WERI-Rb-1 (cell line): ENCODE results near the gene FUCA2.

Experiments
- DNase-seq: peaks from one replicate; pipeline ENCODE4 v3.0.0-alpha.2; 2020
- H3K27ac ChIP-seq: fragments of 250-450 bp; sonication (Bioruptor Pico); 2 replicates; pipeline ENCODE4 v1.5.1; 2020; ENCODE audit warnings: mild to moderate bottlenecking, moderate library complexity
- H3K27me3 ChIP-seq: fragments of 250-450 bp; sonication (Bioruptor Pico); 2 replicates; pipeline ENCODE4 v1.5.1; 2021; ENCODE audit warnings: mild to moderate bottlenecking, low read depth, moderate library complexity; ENCODE audit not compliant: insufficient read depth, severe bottlenecking
- H3K36me3 ChIP-seq: fragments of 250-450 bp; sonication (Bioruptor Pico); 2 replicates; pipeline ENCODE4 v1.5.1; 2020; ENCODE audit warnings: mild to moderate bottlenecking, moderate library complexity
- H3K4me3 ChIP-seq: 2 replicates; pipeline ENCODE4 v1.5.1; 2011; ENCODE audit warnings: low read depth, mild to moderate bottlenecking, control low read depth, low read length
- H3K9me3 ChIP-seq: fragments of 250-450 bp; sonication (Bioruptor Pico); 2 replicates; pipeline ENCODE4 v1.5.1; 2021; ENCODE audit warnings: mild to moderate bottlenecking, moderate library complexity; ENCODE audit not compliant: severe bottlenecking
- TF ChIP-seq, protein P1 (sequence below): IDR thresholded peaks from 2 replicates; pipeline ENCODE4 v1.5.1; 2011; ENCODE audit warnings: low read depth, mild to moderate bottlenecking, control low read depth, inconsistent platforms, low read length

FUCA2 gene

DNA sequence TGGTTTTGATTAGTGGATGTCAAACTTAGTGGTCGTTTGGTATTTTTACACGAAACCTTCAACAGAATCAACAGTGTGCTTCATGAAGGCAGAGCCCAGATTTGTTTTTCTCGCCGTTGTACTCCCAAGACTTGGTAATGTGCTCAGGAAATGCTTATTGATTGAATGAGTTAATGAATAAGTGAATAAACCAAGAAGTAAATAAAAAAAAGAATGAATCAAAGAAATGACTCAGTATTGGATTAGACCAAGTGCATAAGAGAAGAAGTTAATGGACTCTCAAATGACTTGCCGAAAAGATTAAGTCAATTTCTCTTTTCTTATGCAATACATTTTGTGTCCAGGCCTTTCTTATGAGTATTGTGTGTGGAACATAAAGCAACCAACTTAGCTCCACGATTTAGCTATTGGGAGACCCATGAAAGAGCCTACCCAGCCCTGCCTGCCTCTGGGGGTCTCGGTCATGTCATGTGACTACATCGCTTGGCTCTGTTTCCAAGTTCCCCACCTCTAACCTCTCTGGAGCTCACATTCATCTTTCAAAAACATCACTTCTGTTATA lies 10.6 kb upstream of the FUCA2 start:
- no peaks in the 10 kb centered on the region for H3K36me3 ChIP-seq
- DNase-seq = no peak
- no peak overlapping the region for H3K27ac ChIP-seq
- TF ChIP-seq, protein P1, sequence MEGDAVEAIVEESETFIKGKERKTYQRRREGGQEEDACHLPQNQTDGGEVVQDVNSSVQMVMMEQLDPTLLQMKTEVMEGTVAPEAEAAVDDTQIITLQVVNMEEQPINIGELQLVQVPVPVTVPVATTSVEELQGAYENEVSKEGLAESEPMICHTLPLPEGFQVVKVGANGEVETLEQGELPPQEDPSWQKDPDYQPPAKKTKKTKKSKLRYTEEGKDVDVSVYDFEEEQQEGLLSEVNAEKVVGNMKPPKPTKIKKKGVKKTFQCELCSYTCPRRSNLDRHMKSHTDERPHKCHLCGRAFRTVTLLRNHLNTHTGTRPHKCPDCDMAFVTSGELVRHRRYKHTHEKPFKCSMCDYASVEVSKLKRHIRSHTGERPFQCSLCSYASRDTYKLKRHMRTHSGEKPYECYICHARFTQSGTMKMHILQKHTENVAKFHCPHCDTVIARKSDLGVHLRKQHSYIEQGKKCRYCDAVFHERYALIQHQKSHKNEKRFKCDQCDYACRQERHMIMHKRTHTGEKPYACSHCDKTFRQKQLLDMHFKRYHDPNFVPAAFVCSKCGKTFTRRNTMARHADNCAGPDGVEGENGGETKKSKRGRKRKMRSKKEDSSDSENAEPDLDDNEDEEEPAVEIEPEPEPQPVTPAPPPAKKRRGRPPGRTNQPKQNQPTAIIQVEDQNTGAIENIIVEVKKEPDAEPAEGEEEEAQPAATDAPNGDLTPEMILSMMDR = no peak
- H3K4me3 ChIP-seq = no peak overlapping the region
- no peaks in the 10 kb centered on the region for H3K9me3 ChIP-seq
- H3K27me3 ChIP-seq = no peaks in the 10 kb centered on the region

DNA sequence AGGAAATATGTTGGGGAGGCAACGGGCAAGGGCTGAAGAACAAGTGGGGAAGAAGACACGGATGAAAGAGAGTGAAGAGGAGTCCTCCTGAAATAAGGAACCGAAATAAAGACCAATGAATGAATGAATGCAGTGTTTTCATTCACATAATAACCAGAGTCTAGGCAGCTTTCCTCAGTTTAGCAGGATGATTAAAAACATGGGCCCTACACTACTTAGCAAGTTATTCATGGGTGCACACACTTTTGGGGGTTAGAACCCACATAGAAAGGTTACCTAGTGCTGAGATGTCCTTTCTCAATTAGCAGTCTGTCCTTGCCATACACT lies 5.9 kb upstream of the FUCA2 start:
- TF ChIP-seq, protein P1 = no peak
- no peaks in the 10 kb centered on the region for H3K9me3 ChIP-seq
- DNase-seq = no peak
- no peak overlapping the region for H3K27ac ChIP-seq
- H3K36me3 ChIP-seq = no peaks in the 10 kb centered on the region
- H3K27me3 ChIP-seq = no peaks in the 10 kb centered on the region
- H3K4me3 ChIP-seq = no peak overlapping the region

DNA sequence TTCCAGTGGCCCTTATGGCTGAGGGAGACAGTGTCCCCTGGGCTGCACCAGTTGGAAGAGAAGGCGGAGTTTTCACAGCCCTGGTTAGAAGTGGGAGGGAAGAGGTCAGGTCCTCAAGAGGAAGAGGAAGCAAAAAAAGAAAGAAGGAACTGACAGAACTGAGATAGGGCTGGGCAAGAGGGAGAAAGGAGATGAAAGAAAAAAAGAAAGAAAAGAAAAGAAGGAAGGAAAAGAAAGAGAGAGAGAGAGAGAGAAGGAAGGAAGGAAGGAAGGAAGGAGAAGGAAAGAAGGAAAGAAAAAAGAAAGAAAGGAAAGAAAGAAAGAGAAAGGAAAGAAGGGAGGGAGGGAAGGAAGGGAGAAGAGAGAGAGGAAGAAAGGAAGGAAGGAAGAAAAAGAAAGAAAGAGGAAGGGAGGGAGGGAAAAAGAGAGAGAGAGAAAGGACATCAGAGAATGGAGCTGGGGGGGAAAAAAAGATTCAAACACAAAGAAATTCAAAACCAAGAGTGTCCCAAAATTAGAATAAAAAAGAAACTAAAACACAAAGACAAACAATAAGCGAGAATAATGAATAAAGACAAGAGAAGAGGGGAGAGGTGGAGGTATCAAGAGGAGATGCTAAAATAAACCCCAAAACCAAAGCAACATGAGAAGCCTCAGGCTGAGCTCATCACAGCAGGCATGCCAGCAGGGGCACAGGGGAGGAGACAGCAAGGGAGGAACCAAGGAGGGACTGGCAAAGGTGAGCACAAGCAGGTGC lies 5.3 kb upstream of the FUCA2 start:
- H3K36me3 ChIP-seq = no peaks in the 10 kb centered on the region
- DNase-seq = no peak
- H3K27me3 ChIP-seq = no peaks in the 10 kb centered on the region
- H3K9me3 ChIP-seq = no peaks in the 10 kb centered on the region
- no peak overlapping the region for H3K4me3 ChIP-seq
- no peak overlapping the region for H3K27ac ChIP-seq
- TF ChIP-seq, protein P1 = no peak

DNA sequence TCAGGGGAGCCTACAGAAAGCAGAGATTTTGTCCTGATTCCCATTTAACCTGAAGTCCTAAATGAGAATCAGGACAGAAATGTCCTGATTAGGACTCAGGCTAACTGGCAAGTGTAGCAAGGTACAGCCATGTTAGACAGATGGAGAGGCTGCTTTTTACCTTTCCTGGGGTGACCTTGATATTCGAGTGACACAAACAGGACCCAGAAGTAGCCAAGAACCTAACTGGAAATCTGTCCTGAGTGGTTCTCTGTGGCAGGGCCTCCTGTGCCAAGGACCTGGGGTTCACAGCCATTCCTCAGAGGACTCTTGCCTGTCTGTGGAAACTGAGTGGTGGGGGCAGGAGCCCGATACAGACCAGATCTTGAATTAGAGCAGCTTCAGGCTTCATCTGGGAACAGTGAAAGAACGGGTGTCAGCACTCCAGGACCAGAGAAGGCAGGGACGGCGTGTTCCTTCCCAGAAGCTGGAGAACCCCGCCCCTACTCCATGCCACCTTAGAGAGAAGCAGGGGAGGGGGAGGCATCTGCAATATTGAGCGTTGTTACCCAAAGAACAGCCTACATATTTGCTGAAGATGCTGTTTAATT lies 4.3 kb upstream of the FUCA2 start:
- Histone ChIP-seq H3K4me3 (no peak overlapping the region), H3K27me3 (no peaks in the 10 kb centered on the region), H3K36me3 (no peaks in the 10 kb centered on the region), H3K27ac (no peak overlapping the region), H3K9me3 (no peaks in the 10 kb centered on the region)
- DNase-seq = no peak
- TF ChIP-seq, protein P1 = no peak

DNA sequence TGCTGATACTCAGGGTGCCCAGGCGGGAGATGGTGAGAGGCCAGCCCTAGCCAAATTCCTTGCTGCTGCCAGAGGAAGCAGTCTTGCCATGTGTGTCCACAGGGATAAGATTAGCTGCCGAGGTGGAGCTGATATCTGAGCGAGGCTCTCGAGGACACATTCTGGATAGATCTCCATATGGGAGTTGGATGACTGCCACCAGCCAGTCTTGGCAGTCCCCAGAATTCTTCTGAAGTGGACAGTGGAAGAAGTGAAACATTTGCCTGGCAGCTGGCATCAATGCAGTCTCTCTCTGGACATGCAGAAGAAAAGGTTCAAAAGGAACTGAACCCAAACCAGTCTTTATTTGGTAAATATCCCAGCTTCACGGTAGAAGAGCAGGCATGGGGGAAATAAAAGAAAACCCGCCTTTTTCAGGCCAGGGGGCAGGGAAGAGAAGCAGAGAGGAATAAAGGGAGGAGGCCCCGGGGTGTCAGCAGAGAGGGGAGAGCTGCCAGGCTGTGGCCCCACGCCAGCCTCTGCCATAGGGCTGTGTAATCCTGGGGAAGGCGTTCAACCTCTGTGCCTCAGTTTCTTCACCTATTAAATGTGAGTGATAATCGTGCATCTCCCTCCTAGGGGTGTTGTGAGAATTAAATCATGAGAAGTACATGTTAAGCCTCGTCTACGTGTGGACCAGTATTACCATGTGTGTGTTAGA lies 3.7 kb upstream of the FUCA2 start:
- TF ChIP-seq, protein P1 = no peak
- Histone ChIP-seq H3K27ac (no peak overlapping the region), H3K9me3 (no peaks in the 10 kb centered on the region), H3K27me3 (no peaks in the 10 kb centered on the region), H3K4me3 (no peak overlapping the region), H3K36me3 (no peaks in the 10 kb centered on the region)
- DNase-seq = no peak
